ENCODE data around the gene RIPK1.
"Not testable (repeated sequence)": the region's sequence is repeated elsewhere in the genome, so short reads cannot be mapped to it uniquely, and the experiment has no call there.

RIPK1 gene

DNA sequence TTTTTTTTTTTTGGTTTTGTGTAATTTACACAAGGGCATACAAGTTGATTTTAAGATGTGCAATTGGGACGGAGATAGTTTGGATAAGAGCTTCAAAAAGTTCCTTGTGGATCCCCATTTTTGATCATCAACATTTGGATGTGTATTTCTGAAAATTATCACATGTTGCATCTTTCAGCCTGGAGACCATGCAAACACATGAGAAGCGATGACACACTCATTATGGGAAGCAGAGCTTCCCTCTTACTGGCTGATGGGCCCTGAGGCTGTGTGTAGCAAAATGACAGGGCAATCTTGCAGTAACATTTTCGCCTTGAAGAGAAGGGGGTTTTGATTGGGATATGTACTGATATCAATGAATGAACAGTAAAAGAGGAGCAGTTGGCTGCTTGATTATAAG is 22.0 kb upstream of the RIPK1 start:
- DNase-seq: no peak

DNA sequence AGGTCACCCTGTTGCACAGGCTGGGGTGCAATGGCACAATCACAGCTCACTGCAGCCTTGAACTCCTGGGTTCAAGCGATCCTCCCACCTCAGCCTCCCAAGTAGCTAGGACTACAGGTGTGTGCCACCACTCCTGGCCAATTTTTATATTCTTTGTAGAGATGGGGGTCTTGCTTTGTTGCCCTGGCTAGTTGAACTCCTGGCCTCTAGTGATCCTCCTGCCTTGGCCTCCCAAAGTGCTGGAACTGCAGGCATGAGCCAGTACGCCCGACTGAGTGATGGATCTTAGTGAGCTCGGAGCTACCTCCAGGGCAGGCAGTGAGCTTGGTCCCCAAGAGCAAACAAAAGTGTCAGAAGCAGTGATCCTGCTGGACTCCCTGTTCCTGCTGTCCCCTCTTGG is 20.3 kb upstream of the RIPK1 start:
- not testable (repeated sequence) for DNase-seq

DNA sequence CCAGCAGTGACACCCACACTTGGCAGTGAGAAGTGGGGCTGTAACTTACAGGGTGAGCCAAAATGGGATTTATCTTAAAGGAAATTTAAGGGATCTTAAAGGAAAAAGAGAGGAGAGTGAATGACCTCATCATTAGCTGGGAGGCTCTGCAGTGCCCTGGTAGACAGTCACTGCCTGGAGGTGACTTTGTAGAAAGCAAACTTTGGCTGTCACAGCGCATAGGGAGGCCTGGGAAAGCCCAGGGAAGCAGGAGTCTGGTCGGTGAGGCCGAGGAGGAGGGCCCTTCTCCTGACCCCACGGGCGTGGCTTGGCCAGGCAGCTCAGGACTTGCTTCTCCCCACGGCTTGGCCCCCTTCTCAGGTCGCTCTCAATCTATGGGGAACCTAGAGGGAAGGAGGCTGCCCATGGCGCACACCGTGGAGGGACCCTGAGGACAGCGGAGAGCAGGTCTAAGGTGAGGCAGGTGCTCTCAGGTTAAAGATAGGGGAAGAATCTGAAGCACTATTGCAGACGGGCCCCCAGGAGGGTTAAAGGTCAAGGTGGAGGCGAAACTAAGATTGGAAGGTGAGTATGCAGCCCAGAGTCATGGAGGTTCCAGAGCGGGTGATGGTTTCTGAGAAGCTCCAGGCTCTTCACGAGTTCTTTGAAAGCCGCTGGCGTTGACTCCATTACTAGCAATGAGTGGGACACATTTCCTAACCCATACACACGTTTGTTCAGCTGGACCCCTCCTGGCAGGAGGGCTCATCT is 15.6 kb upstream of the RIPK1 start:
- no peak for DNase-seq

DNA sequence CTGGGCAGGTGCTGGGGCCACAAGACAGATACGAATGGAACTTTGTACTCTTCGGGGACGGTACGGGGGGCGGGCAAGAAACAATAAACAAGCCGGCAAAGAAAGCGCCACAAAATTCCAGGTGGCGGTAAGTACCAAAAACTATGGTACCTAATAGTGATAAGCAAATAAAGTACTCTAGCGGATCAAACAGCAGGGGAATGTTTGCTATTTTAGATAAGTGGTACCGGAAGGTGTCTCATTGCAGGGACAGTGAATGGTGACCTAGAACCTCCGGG is 15.1 kb upstream of the RIPK1 start:
- DNase-seq: no peak

DNA sequence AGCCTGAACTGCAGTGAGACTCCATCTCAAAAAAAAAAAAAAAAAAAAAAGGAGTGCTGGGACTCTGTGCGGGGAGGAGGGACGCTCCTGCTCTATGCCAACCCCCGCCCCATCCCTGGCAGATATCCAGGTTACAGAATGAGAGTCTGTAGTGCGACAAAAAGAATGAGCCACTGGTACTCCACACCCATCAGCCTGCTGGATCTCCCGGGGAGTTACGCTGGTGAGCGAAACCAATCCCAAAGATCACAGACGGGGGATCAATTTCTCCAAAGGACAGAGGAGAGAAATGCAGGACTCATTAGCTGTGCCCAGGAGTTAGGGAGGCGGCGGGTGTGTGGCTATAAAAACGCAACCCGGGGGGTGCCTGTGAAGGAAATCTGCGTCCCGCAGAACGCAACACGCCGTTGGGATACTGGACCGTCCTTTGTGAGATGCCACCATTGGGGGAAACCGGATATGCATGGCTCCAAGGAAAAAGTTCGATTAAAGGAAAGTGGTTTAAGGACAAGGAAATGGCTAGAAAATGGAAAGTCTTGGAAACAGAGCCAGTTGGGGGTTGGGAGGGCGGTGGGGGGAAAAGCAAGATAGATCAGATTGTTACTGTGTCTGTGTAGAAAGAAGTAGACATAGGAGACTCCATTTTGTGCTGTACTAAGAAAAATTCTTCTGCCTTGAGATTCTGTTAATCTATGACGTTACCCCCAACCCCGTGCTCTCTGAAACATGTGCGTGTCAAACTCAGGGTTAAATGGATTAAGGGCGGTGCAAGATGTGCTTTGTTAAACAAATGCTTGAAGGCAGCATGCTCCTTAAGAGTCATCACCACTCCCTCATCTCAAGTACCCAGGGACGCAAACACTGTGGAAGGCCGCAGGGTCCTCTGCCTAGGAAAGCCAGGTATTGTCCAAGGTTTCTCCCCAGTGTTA is 13.8 kb upstream of the RIPK1 start:
- DNase-seq: not testable (repeated sequence)

DNA sequence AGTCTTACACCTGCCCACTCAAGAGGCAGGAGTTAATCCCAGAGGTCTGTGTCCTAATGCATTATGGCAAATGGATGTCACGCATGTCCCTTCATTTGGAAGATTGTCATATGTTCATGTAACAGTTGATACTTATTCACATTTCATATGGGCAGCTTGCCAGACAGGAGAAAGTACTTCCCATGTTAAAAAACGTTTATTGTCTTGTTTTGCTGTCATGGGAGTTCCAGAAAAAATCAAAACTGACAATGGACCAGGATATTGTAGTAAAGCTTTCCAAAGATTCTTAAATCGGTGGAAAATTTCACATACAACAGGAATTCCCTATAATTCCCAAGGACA is 13.2 kb upstream of the RIPK1 start:
- not testable (repeated sequence) for DNase-seq

DNA sequence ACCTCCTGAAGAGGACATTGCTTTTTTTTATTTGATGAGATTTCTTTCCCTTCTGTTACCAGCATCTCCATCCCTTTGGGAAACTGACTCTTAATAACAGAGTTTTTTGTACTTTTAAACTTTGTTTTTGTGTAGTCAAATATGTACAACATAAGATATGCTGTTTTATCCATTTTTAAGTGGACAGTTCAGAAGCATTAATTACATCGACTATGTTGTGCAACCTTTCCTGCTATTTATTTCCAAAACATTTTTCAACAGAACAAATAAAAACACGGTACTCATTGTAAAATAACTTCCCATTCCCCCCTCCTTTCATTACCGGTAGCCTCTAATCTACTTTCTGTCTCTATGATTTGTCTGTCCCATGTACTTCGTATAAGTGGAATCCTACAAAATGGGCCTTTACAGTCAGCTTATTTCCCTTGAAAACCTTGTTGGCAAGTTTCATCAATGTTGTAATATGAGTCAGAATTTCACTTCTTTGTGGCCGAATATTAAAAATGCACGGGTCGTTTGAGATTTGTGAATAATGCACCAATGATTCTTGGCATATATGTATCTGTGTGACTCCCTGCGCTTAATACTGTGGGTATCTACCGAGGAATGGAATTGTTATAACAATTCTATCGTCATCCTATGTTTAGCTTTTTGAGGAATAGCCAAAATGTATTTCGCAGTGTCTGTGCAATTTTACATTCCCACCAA is 11.1 kb upstream of the RIPK1 start:
- DNase-seq: no peak

DNA sequence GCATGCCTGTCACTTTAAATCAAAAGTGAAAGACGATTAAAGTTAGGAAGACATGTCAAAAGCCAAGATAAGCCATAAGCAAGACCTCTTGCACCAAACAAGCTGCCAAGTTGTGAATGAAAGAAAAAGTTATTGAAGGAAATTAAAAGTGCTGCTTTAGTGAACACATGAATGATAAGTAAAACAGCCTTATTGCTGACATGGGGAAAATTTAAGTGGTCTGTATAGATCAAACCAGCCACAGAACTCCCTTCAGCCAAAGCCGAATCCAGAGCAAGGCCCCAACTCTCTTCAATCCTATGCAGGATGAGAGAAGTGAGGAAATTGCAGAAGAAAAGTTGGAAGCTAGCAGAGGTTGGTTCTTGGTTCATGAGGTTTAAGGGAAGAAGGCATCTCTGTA is 9.3 kb upstream of the RIPK1 start:
- no peak for DNase-seq

DNA sequence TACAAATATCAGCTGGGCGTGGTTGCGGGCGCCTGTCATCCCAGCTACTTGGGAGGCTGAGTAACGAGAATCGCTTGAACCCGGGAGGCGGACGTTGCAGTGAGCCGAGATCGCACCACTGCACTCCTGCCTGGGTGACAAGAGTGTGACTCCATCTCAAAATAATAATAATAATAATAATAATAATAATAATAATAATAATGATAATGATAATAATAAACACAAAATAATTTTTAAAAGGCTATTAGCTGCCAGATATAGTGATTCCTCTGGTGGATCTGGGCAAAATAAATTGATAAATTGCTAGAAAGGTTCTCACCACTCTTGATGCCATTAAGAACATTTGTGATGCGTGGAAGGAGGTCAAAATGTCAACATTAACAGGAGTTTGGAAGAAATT is 8.2 kb upstream of the RIPK1 start:
- not testable (repeated sequence) for DNase-seq

DNA sequence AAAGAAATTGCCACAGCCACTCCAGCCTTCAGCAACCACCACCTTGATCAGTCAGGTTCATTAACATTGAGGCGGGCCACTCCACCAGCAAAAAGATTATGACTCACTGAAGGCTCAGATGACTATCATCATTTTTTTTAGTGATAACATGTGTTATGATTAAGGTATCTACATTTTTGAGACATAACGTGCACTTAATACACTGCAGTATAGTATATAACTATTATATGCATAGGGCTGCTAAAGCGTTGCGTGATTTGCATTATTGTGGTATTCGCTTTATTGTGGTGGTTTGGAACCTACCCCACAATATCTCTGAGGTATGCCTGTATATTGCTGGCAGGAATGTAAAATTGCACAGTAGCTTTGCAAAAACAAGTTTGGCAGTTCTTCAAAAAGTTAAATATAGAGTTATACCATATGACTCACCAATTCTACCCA is 6.8 kb upstream of the RIPK1 start:
- no peak for DNase-seq

DNA sequence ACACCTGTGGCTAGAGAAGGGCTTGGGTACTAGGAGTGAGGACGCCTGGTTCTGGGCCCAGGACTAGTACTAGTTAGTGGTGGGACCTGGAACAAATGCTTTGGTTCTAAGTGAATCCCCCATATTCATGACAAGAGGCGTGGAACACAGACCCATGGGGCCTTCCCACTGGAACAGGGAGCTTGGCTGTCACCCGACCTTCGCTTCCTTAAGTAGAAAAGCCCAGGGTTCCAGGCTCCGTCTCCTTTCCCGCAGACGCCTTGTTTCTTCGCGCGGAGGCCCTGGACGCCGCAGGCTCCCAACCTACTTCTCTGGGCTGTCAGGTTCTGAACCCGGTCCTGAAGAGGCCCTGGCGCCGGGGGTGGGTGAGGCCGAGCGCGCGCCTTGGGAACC is 5.0 kb upstream of the RIPK1 start:
- DNase-seq: not testable (repeated sequence)

DNA sequence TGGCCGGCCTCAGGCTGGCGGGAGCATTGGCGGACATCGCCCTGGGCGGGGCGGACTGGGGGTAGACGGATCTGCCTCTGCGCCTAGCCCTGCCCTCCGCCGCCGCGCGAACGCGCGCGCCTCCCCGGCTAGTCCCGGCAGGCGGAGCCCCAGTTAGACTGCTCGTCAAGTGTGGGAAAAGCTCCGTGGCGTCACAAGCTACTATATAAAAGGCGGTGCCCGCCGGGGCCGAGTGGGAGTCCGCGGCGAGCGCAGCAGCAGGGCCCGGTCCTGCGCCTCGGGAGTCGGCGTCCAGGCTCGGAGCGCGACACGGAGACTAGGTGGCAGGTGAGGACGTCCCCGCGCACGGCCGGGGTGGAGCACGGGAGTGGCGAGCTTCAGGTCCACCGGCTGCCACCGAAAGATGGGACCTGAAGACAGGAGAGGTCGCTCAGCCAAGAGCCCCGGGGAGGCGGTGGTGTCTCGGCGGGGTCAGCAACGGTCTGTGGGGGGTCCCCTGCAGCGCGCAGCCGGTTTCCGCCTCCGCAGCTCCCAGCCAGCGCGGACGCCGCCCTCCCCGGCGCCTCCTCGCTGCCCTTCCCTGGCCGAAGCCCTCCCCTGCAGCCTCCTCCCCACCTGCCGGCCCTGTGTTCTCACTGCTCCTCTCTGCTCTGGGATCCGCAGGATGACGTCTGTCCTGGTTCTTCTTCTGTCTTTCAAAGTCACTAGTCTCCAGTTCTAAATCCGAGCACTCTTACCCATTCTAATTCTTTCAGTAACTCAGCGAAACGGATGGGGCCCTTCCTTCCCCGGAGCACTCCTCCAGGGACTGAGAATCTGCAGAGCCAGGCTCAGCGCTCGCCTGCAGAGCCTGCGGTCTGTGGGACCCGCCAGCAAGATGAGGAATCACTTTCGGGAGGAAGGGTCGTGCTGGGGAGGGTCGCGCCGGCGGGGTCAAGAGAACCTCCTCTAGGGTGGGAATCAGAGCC is 4.3 kb upstream of the RIPK1 start:
- peak; percentile 61 to 88 for DNase-seq

DNA sequence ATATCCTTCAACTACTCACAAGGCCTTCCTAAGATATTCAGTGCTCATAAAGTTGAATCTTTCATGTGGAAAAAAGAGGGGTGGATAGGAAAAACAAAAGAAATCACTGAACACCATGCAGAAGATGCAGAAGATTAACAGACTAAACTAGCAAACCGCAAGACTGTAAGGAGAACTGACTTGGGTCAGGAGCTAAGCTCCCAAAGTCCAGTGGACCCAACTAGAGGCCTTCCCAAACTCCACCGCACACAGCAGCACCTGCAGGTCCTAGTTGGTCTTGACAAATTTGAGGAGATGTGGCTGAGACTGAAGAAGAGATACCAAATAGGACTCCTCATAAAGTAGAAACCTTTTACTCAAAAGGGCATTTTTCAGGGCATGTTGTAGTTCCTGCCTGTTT is 3.3 kb downstream of the RIPK1 start:
- no peak for DNase-seq

DNA sequence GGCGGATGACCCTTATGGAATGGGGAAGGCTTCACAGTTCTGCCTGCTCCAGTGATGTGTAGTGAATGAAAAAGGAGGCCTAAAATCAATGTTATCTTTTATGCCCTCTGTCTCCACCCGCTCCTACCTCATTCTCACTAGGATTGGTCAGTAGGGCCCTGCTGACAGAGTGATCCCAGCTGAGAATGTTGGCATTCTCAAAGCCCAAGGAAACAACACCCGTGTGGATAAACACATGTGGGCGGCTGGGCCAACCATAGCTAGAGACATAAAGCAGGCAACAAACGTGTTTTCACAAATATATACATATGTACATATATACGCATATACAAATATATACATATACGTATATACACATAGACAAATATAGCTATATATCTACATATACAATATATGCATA is 4.5 kb downstream of the RIPK1 start:
- no peak for DNase-seq

DNA sequence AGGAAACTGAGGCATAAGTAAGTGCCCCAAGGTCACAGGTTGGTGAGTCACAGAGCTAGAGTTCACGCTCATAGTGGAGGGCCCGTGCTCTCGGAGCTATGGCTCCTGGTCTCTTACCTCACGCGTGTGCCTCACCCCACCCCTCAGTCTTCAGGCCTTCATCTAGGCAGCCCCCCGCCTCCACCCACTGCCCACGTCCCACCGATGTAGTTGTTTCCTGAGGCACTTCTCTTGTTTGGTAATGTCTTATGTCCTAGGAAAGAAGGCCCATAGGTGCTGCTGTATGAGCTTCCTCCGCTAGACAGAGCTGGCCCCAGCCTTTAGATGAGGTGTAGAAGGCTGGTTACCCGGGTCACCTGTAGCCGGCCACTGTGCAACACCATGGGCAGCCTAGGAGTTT is 5.1 kb downstream of the RIPK1 start:
- no peak for DNase-seq

DNA sequence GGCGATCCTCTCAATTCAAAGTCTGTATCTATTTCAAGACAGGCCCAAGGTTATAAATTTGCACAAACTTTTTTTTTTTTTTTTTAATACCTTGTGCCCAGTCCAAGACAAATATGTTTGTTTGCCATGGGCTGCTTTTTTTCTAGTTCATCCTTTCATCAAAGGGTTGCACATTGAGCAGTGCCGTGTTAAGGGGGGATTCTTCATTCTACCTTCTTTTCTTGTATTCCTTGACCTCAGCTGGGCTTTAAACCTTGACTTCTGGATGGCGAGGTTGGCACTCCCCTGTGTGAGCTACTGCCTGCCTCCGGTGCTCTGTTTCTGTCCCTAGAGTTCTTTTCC is 7.4 kb downstream of the RIPK1 start:
- no peak for DNase-seq

DNA sequence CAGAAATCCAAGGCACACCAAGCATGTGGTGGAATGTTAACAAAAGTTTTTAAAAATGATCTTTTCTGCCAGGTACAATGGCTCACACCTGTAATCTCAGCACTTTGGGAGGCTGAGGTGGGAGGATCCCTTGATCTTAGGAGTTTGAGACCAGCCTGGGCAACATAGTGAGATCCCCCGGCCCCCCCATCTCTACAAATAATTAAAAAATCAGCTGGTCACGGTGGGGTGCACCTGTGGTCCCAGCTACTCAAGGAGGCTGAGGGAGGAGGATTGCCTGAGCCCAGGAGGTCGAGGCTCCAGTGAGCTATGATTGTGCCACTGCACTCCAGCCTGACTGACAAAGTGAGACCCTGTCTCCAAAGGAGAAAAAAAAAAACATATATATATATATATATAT is 8.0 kb downstream of the RIPK1 start:
- no peak for DNase-seq

DNA sequence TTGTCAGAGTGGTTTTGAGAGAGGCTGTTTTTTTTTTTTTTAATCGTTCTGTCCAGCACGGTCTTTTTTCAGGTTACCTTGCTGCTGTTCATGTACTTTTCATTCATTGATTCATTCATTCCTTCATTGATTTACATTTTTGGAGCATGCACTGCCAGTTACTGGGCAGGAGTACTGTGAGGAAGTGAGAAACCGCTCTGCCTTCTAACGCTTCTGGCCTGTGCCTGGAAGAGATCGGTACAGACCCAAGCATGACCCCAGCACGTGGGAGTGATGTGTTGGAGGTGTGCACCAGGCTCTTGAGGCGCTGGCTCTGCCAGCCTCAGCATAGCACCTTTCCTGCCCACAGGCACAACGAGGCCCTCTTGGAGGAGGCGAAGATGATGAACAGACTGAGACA is 9.1 kb downstream of the RIPK1 start:
- DNase-seq: no peak

DNA sequence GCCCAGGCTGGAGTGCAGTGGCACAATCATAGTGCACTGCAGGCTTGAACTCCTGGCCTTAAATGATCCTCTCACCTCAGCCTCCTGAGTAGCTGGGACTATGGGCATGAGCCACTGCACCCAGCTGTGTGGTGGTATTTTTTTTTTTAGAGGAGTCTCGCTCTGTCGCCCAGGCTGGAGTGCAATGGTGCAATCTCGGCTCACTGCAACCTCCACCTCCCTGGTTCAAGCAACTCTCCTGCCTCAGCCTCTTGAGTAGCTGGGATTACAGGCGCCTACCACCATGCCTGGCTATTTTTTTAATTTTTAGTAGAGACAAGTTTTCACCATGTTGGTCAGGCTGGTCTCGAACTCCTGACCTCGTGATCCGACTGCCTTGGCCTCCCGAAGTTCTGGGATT is 10.7 kb downstream of the RIPK1 start:
- DNase-seq: not testable (repeated sequence)

DNA sequence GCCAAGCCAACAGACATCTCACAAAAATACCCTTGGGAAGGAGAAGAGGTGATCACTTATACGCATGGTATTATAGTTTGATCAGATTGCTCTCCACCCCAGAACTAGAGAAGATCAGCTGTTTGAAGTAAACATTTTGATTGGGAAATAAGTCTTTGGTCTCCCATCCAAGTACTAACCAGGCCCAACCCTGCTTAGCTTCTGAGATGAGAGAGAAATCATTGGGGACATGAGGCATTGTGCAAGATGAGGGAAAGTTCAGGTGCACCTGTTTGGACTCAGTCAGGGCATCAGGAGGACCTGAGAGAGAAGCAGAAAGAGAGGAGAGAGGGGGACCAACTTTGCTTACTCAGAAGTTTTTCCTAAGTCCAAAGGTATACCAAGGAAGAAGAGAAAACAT is 11.4 kb downstream of the RIPK1 start:
- no peak for DNase-seq

DNA sequence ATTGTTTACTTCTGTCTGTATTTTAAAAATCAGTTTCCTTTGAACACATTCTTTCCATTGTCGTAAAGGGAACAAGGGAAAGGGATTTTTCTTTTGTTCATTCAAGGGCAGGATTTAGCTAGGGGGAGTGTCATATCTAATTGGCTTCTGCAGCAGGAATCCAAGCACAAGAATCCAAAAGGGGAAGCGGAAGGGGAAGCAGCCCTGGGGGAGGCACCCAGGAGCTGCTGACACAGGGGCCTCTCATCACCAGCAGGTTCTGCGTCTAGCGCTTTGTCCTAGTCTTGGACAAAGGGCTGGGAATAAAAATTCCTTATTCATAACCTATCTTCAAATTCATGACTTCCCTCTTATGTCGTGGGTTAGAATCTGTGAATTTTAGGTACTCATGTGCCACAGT is 13.7 kb downstream of the RIPK1 start:
- DNase-seq: no peak

DNA sequence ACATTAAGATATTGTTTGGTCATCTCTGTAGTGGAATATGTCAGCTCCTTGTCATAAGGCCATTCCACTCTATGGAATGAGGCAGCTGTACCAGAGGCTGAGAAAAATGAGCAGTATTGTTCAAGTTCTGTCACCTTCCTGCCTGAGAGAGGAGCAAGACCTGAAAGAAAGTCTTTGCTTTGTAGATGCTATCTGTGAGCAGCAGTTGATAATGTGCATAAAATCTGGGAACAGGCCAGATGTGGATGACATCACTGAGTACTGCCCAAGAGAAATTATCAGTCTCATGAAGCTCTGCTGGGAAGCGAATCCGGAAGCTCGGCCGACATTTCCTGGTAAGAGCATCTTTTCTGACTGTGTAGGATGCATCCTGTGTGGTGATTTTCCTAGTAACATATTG is 16.8 kb downstream of the RIPK1 start:
- DNase-seq: no peak

Measured in SHP77 (cell line).